GM20000 (cell line): Measurements from ENCODE around the gene CYTH2.

Experiments used
- DNase-seq: peaks from one replicate; pipeline ENCODE4 v3.0.0; 2012; ENCODE audit warnings: low spot score
- TF ChIP-seq, protein P1 (sequence below): IDR thresholded peaks from 2 replicates; pipeline ENCODE4 v1.5.1; 2012; ENCODE audit warnings: mild to moderate bottlenecking, control low read depth; ENCODE audit errors: extremely low read depth, missing control alignments

The CYTH2 gene

DNA sequence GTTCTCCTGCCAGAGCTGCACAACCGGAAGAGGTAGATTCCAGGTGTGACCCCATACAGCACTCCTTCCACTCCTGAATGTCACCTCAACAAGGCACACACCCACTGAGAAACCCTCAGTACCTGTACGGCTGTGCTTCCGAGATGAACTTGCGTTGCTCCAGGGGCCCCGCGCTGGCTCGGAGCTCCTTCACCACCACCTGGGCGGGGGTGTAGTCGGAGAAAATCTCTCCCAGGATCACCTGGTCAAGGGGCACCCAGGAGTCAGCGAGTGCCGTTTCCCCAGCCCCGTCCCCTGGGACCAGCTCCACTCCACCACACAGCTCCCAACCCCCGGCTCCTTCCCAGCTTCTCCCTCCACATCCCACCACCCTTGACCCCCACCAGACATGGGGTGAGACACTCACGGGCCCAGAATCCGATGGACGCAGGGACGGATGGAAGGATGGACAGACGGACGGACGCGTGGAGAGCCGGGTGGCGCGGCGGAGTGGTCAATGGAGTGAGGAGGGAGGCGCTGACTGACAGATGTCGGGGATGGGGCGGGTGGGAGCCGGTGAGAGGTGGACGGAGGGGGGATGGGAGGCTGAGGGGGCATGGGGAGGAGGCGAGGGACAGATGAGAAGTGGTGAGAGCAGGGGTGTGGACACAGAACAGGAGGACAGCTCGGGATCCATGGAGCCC lies 39.7 kb downstream of the CYTH2 start:
- TF ChIP-seq, protein P1, sequence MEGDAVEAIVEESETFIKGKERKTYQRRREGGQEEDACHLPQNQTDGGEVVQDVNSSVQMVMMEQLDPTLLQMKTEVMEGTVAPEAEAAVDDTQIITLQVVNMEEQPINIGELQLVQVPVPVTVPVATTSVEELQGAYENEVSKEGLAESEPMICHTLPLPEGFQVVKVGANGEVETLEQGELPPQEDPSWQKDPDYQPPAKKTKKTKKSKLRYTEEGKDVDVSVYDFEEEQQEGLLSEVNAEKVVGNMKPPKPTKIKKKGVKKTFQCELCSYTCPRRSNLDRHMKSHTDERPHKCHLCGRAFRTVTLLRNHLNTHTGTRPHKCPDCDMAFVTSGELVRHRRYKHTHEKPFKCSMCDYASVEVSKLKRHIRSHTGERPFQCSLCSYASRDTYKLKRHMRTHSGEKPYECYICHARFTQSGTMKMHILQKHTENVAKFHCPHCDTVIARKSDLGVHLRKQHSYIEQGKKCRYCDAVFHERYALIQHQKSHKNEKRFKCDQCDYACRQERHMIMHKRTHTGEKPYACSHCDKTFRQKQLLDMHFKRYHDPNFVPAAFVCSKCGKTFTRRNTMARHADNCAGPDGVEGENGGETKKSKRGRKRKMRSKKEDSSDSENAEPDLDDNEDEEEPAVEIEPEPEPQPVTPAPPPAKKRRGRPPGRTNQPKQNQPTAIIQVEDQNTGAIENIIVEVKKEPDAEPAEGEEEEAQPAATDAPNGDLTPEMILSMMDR: no peak
- DNase-seq: no peak

DNA sequence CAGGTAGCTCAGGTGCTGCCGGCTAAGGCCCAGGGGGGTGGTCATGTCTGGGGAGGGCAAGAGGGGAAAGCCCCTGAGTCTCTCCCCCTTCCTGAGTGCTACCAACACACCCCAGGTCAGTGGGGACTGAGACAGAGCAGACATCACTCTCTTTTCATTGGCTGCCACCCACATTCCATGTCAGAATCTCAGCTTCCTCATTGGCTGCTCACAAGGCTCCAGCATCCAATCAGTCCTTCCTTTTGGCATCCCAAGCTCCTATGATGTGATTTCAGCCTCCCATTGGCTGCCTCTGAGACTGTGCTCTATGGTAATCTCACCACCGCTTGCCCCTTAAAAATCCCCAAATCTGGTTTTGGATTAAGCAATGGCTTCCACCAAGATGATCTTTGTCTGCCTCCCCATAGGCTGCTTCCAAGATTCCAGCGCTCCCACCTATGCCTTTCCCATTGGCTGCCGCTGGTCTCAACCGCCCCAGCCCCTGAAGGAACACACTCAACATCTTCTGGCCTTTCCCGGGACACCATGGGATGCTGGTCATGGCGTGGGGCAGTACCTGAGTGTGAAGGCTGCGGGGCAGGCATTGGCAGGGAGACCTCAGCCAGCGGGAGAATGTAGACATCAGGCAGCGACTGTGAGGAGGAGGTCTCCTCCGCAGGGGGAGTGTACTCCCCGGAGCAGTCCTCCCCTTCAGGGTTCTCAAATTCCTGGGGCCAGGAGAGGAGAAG lies 40.5 kb downstream of the CYTH2 start:
- peak; percentile 11 for DNase-seq

DNA sequence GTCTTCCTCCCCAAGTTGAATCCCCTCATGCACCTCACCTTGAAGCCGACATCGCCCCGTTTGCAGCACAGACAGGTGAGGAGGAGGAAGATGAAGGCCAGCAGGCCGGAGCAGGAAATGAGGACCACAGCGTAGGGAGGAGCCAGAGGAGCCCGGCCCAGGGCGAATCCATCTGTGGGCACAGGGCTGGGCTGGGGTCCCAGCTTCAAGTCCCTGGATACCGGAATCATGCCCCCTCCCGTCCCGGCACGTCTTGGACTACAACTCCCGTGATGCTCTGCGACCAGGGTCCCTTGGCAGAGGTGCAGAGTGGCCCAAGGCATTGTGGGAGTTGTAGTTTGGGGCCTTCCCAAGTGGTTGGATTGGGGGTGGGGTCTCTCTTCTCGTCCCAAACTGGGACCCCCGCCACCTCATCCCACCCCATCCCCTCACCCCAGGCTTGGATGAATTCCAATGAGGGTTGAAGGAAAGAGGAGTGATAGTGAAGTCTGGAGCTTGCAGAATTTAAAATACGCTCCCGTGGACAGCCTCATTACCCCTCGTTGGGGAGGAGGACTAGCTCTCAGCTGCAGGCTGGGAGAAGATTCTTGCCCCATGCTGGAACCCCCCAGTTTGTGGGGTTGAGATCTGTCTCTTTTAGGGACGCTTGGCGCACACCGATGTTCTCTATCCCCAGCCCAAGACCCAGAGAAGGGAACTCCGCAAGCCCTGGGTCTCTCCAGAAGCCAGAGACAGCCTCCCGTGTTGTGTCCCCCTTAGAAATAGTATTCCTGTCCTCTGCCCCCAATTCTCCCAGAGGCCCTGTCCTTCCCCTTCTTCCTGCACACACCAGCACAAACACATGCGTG lies 41.5 kb downstream of the CYTH2 start:
- TF ChIP-seq, protein P1: no peak
- DNase-seq: peak; percentile 80

More for the DNA sequence above, 40.5 kb downstream of the CYTH2 start:
- TF ChIP-seq, protein P1: no peak

DNA sequence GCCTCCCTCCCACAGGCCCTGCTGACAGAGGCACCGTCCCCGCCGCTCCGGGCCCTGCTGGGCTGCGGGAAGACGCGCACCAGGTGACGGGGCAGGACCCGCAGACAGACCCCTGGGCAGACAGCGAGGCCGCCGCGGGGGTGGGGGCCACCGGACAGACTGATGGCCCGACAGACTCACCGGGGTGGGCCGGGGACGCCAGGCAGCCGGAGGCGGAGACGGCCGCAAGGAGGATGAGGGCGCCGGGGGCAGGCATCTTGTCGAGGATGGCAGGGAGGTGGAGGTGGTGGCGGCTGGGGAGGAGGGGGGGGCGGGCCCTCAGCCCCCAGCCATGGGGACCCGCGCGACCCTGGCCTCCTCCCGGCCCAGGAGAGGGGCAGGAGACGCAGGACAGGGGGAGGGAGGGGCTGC lies 42.2 kb downstream of the CYTH2 start:
- TF ChIP-seq, protein P1: no peak
- DNase-seq: no peak

DNA sequence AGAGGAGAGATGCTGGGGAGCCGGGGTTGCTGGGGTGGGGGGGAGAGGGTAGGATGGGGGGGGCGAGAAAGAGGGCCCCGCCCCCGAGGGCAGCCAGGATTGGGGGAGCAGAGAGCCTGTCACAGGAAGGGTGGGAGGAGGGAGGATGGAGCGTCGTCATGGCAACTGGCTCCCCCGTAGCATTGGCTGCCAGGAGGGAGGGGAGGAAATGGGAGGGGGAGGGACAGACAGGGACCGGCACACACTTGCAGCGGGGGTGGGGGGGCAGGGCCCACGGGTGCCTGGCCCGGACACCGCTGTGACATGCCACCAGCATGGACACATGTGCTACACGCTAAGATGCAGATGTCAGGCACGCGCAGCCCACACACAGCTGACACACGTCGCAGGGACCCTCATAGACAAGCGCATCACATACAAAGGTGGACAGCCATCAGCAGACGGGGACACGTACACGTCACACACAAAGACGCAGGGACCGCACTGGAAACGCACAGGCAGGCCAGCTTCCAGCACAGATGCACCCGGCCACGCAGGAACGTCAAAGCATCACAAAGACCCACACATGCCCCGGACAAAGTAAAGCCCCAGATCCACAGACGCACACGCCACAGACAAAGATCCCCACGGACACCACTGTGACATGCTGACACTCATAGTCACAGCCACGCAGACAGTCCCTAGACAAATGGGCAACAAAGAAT lies 42.8 kb downstream of the CYTH2 start, which contains the start of gene LMTK3:
Gene LMTK3 (minus strand): TSS at position 36 of the 704 bp plus-strand sequence. CDS start 259 bp downstream, outside the sequence.
- DNase-seq: peak; percentile 74
- TF ChIP-seq, protein P1: no peak

DNA sequence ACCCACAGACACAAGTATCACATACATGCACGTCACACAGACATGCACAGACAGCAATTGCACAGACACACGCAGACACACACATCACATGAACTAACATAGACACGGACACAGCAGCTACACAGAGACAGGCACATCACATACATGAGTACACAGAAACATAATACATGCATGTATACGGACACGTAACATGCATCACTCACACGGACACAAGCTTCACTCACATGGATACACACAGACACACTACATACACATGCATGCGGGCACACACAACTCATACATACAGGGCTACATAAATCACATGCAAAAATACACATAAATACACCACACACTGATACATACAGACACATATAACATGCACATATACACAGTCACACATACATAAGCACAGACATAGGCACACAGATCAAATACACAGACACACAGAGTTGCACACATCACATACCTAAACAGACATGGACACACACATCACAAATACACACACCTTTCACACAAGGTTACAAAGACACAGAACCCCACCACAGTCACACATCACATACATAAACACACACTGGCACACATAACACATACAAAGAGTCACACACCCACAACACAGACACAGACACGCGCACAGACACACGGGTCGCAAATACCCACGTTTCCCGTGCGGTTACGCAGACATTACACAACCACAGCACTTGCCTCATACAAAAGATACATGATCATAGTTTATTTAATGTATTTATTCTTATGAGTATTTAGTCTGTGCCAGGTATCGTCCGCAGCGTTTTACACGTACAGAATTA lies 43.5 kb downstream of the CYTH2 start:
- TF ChIP-seq, protein P1: no peak
- peak; percentile 16 for DNase-seq
